GM12878 (cell line): ENCODE data around the gene VSTM5. TPM values are rescaled to one million over a fixed set of nuclear protein-coding genes. Genes with fewer than 3 reads are reported as not detected.

Experiments
- polyA plus RNA-seq, 11 experiments: library from polyadenylated mRNA; depleted of rRNA in 4 of 11; unstranded in 6 of 11; stranded (reverse) in 5 of 11; fragments of >200 nt; fragmentation: Nextera tagmentation in 4 of 11; fragmentation: Illumina TruSeq in 1 of 11; extraction: Ambion mirVana in 4 of 11; extraction: Trizol in 1 of 11; gene quantifications; 1 replicate in 1 of 11; 2 replicates in 10 of 11; pipeline versions ENCODE4 v1.2.1 to v1.2.3, GENCODE V29; 2011 to 2016; ENCODE audit warnings: inconsistent platforms in 2 of 11, missing spikeins in 2 of 11, low read depth in 1 of 11
- small RNA-seq: library from RNA; depleted of rRNA; stranded (forward); fragments of <200 nt; gene quantifications from one replicate; pipeline ENCODE3, GENCODE V24; 2014
- total RNA-seq, 4 experiments: library from RNA; depleted of rRNA in 3 of 4; stranded (reverse); fragments of >200 nt in 3 of 4; fragmentation: Illumina TruSeq in 1 of 4; extraction: Trizol in 1 of 4; gene quantifications; 2 replicates each; pipeline versions ENCODE4 v1.2.1 to v1.2.3, GENCODE V29; 2013 to 2021
- TF ChIP-seq, protein P1 (sequence below): IDR thresholded peaks from 2 replicates; pipeline ENCODE4 v1.6.1; 2012; ENCODE audit warnings: improper control_type of control experiment, low read depth, low read length; ENCODE audit not compliant: insufficient replicate concordance
- TF ChIP-seq, protein P2 (sequence below): IDR thresholded peaks from 2 replicates; pipeline ENCODE4 v1.6.1; 2012; ENCODE audit warnings: low read depth, low read length, improper control_type of control experiment
- TF ChIP-seq, protein P3 (sequence below): fragments of 450-650 bp; formaldehyde crosslinking; IDR thresholded peaks from 2 replicates; pipeline ENCODE4 v1.5.0; 2022; ENCODE audit warnings: mild to moderate bottlenecking, missing genetic modification characterization
- TF ChIP-seq, protein P4 (sequence below): fragments of 450-650 bp; IDR thresholded peaks from 2 replicates; pipeline ENCODE4 v1.6.1; 2016; ENCODE audit warnings: mild to moderate bottlenecking

Gene VSTM5
- total and polyA plus RNA-seq, 10 of the 15 experiments (the other 5 are each of a cell fraction or from before 2014, with no cell fraction given): not detected

DNA sequence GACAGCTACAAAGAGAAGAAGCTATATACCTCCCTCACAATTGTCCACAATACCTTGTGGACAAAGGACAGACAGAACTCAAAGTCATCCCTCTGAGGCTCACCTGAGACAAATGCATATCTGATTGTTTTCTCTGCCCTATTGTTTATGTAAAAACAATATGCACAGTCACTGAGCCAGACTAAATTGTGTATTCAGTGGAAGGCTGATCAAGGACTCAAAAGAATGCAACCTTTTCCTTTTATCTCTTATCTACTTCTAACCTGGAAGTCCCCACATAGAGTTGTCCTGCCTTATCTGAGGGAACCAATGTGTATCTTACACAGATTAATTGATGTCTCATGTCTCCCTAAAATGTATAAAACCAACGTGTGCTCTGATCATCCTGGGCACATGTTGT is 80.3 kb downstream of the VSTM5 start (continued):
- TF ChIP-seq, protein P1, sequence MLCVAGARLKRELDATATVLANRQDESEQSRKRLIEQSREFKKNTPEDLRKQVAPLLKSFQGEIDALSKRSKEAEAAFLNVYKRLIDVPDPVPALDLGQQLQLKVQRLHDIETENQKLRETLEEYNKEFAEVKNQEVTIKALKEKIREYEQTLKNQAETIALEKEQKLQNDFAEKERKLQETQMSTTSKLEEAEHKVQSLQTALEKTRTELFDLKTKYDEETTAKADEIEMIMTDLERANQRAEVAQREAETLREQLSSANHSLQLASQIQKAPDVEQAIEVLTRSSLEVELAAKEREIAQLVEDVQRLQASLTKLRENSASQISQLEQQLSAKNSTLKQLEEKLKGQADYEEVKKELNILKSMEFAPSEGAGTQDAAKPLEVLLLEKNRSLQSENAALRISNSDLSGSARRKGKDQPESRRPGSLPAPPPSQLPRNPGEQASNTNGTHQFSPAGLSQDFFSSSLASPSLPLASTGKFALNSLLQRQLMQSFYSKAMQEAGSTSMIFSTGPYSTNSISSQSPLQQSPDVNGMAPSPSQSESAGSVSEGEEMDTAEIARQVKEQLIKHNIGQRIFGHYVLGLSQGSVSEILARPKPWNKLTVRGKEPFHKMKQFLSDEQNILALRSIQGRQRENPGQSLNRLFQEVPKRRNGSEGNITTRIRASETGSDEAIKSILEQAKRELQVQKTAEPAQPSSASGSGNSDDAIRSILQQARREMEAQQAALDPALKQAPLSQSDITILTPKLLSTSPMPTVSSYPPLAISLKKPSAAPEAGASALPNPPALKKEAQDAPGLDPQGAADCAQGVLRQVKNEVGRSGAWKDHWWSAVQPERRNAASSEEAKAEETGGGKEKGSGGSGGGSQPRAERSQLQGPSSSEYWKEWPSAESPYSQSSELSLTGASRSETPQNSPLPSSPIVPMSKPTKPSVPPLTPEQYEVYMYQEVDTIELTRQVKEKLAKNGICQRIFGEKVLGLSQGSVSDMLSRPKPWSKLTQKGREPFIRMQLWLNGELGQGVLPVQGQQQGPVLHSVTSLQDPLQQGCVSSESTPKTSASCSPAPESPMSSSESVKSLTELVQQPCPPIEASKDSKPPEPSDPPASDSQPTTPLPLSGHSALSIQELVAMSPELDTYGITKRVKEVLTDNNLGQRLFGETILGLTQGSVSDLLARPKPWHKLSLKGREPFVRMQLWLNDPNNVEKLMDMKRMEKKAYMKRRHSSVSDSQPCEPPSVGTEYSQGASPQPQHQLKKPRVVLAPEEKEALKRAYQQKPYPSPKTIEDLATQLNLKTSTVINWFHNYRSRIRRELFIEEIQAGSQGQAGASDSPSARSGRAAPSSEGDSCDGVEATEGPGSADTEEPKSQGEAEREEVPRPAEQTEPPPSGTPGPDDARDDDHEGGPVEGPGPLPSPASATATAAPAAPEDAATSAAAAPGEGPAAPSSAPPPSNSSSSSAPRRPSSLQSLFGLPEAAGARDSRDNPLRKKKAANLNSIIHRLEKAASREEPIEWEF: no peak
- TF ChIP-seq, protein P2, sequence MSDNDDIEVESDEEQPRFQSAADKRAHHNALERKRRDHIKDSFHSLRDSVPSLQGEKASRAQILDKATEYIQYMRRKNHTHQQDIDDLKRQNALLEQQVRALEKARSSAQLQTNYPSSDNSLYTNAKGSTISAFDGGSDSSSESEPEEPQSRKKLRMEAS: no peak
- TF ChIP-seq, protein P3, sequence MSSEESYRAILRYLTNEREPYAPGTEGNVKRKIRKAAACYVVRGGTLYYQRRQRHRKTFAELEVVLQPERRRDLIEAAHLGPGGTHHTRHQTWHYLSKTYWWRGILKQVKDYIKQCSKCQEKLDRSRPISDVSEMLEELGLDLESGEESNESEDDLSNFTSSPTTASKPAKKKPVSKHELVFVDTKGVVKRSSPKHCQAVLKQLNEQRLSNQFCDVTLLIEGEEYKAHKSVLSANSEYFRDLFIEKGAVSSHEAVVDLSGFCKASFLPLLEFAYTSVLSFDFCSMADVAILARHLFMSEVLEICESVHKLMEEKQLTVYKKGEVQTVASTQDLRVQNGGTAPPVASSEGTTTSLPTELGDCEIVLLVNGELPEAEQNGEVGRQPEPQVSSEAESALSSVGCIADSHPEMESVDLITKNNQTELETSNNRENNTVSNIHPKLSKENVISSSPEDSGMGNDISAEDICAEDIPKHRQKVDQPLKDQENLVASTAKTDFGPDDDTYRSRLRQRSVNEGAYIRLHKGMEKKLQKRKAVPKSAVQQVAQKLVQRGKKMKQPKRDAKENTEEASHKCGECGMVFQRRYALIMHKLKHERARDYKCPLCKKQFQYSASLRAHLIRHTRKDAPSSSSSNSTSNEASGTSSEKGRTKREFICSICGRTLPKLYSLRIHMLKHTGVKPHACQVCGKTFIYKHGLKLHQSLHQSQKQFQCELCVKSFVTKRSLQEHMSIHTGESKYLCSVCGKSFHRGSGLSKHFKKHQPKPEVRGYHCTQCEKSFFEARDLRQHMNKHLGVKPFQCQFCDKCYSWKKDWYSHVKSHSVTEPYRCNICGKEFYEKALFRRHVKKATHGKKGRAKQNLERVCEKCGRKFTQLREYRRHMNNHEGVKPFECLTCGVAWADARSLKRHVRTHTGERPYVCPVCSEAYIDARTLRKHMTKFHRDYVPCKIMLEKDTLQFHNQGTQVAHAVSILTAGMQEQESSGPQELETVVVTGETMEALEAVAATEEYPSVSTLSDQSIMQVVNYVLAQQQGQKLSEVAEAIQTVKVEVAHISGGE (CRISPR knock-in tag): no peak
- TF ChIP-seq, protein P4, sequence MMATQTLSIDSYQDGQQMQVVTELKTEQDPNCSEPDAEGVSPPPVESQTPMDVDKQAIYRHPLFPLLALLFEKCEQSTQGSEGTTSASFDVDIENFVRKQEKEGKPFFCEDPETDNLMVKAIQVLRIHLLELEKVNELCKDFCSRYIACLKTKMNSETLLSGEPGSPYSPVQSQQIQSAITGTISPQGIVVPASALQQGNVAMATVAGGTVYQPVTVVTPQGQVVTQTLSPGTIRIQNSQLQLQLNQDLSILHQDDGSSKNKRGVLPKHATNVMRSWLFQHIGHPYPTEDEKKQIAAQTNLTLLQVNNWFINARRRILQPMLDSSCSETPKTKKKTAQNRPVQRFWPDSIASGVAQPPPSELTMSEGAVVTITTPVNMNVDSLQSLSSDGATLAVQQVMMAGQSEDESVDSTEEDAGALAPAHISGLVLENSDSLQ: no peak

Small RNA genes within 50 kb of the gene (small RNA-seq; reads per million reads assigned to genes)
- gene RF00019: not detected

Other genes starting within 250 kb of the VSTM5 start
- 33.4 and 41.1 TPM in 2 replicates for gene CEP295, start 188.9 kb downstream of the VSTM5 start, total RNA-seq (2014; rRNA removed)
- gene CEP295, start 188.9 kb downstream of the VSTM5 start, total RNA-seq (2014; rRNA removed; fragmentation: Illumina TruSeq; extraction: Trizol): 41.4 and 42.9 TPM in 2 replicates
- 20.8 and 21.3 TPM in 2 replicates for gene CEP295, start 188.9 kb downstream of the VSTM5 start, total RNA-seq (2021)
- 23.2 and 36.2 TPM in 2 replicates for gene CEP295, start 188.9 kb downstream of the VSTM5 start, polyA plus RNA-seq (2011; rRNA removed)
- gene CEP295, start 188.9 kb downstream of the VSTM5 start, polyA plus RNA-seq (2014; fragmentation: Illumina TruSeq; extraction: Trizol): 24.7 and 31.3 TPM in 2 replicates
- 1 to 10 TPM; 5.6 to 6.0 TPM for gene CEP295, start 188.9 kb downstream of the VSTM5 start, polyA plus RNA-seq (2014; fragmentation: Nextera tagmentation; extraction: Ambion mirVana)
- 14.5 and 15.2 TPM in 2 replicates for gene CEP295, start 188.9 kb downstream of the VSTM5 start, polyA plus RNA-seq (2014; rRNA removed)
- 1 to 10 TPM; 7.4 to 7.8 TPM for gene CEP295, start 188.9 kb downstream of the VSTM5 start, polyA plus RNA-seq (2016; fragmentation: Nextera tagmentation; extraction: Ambion mirVana)
- 191 and 254 TPM in 2 replicates for gene TAF1D, start 109.1 kb downstream of the VSTM5 start, total RNA-seq (2014; rRNA removed)
- gene TAF1D, start 109.1 kb downstream of the VSTM5 start, total RNA-seq (2014; rRNA removed; fragmentation: Illumina TruSeq; extraction: Trizol): 301 and 314 TPM in 2 replicates
- gene TAF1D, start 109.1 kb downstream of the VSTM5 start, total RNA-seq (2021): 180 and 206 TPM in 2 replicates
- 224 and 373 TPM in 2 replicates for gene TAF1D, start 109.1 kb downstream of the VSTM5 start, polyA plus RNA-seq (2011; rRNA removed)
- gene TAF1D, start 109.1 kb downstream of the VSTM5 start, polyA plus RNA-seq (2014; fragmentation: Illumina TruSeq; extraction: Trizol): 270 and 380 TPM in 2 replicates
- 100 to 1,000 TPM; 112 to 181 TPM for gene TAF1D, start 109.1 kb downstream of the VSTM5 start, polyA plus RNA-seq (2014; fragmentation: Nextera tagmentation; extraction: Ambion mirVana)
- gene TAF1D, start 109.1 kb downstream of the VSTM5 start, polyA plus RNA-seq (2014; rRNA removed): 179 and 220 TPM in 2 replicates
- gene TAF1D, start 109.1 kb downstream of the VSTM5 start, polyA plus RNA-seq (2016; fragmentation: Nextera tagmentation; extraction: Ambion mirVana): 100 to 1,000 TPM; 101 to 110 TPM
- 15.1 and 22.1 TPM in 2 replicates for gene C11orf54, start 108.9 kb downstream of the VSTM5 start, total RNA-seq (2014; rRNA removed)
- 22.5 and 23.6 TPM in 2 replicates for gene C11orf54, start 108.9 kb downstream of the VSTM5 start, total RNA-seq (2014; rRNA removed; fragmentation: Illumina TruSeq; extraction: Trizol)
- 15.2 and 19.1 TPM in 2 replicates for gene C11orf54, start 108.9 kb downstream of the VSTM5 start, total RNA-seq (2021)
- 32.3 and 58.3 TPM in 2 replicates for gene C11orf54, start 108.9 kb downstream of the VSTM5 start, polyA plus RNA-seq (2011; rRNA removed)
- gene C11orf54, start 108.9 kb downstream of the VSTM5 start, polyA plus RNA-seq (2014; fragmentation: Illumina TruSeq; extraction: Trizol): 26.2 and 33.2 TPM in 2 replicates
- gene C11orf54, start 108.9 kb downstream of the VSTM5 start, polyA plus RNA-seq (2014; fragmentation: Nextera tagmentation; extraction: Ambion mirVana): 10 to 100 TPM; 31.3 to 31.5 TPM
- 15.9 and 19.2 TPM in 2 replicates for gene C11orf54, start 108.9 kb downstream of the VSTM5 start, polyA plus RNA-seq (2014; rRNA removed)
- 10 to 100 TPM; 27.4 to 30.4 TPM for gene C11orf54, start 108.9 kb downstream of the VSTM5 start, polyA plus RNA-seq (2016; fragmentation: Nextera tagmentation; extraction: Ambion mirVana)
- gene MED17, start 66.3 kb downstream of the VSTM5 start, total RNA-seq (2014; rRNA removed): 27.8 and 30.8 TPM in 2 replicates
- 29.2 and 30.8 TPM in 2 replicates for gene MED17, start 66.3 kb downstream of the VSTM5 start, total RNA-seq (2014; rRNA removed; fragmentation: Illumina TruSeq; extraction: Trizol)
- gene MED17, start 66.3 kb downstream of the VSTM5 start, total RNA-seq (2021): 34.9 and 38.7 TPM in 2 replicates
- gene MED17, start 66.3 kb downstream of the VSTM5 start, polyA plus RNA-seq (2011; rRNA removed): 23.3 and 28.3 TPM in 2 replicates
- gene MED17, start 66.3 kb downstream of the VSTM5 start, polyA plus RNA-seq (2014; fragmentation: Illumina TruSeq; extraction: Trizol): 28.8 and 36.1 TPM in 2 replicates
- gene MED17, start 66.3 kb downstream of the VSTM5 start, polyA plus RNA-seq (2014; fragmentation: Nextera tagmentation; extraction: Ambion mirVana): 10 to 100 TPM in 1 of 2 experiments, 1 to 10 TPM in 1; 7.3 to 12.4 TPM
- gene MED17, start 66.3 kb downstream of the VSTM5 start, polyA plus RNA-seq (2014; rRNA removed): 23.2 and 25.9 TPM in 2 replicates
- gene MED17, start 66.3 kb downstream of the VSTM5 start, polyA plus RNA-seq (2016; fragmentation: Nextera tagmentation; extraction: Ambion mirVana): 10 to 100 TPM; 30.0 to 32.1 TPM
- gene HEPHL1, start 170.7 kb upstream of the VSTM5 start, total RNA-seq (2014; rRNA removed): not detected in 2 replicates
- not detected in 2 replicates for gene HEPHL1, start 170.7 kb upstream of the VSTM5 start, total RNA-seq (2014; rRNA removed; fragmentation: Illumina TruSeq; extraction: Trizol)
- not detected in 2 replicates for gene HEPHL1, start 170.7 kb upstream of the VSTM5 start, total RNA-seq (2021)
- not detected in 2 replicates for gene HEPHL1, start 170.7 kb upstream of the VSTM5 start, polyA plus RNA-seq (2011; rRNA removed)
- gene HEPHL1, start 170.7 kb upstream of the VSTM5 start, polyA plus RNA-seq (2014; fragmentation: Illumina TruSeq; extraction: Trizol): not detected in 2 replicates
- under 1 TPM; 0.02 to 0.08 TPM for gene HEPHL1, start 170.7 kb upstream of the VSTM5 start, polyA plus RNA-seq (2014; fragmentation: Nextera tagmentation; extraction: Ambion mirVana)
- not detected in 2 replicates for gene HEPHL1, start 170.7 kb upstream of the VSTM5 start, polyA plus RNA-seq (2014; rRNA removed)
- under 1 TPM; 0.04 to 0.05 TPM for gene HEPHL1, start 170.7 kb upstream of the VSTM5 start, polyA plus RNA-seq (2016; fragmentation: Nextera tagmentation; extraction: Ambion mirVana)